Mucosa of rectum (tissue), 2 donors: Measurements from ENCODE around the gene GPRIN2.
"Not testable (repeated sequence)": the region's sequence is repeated elsewhere in the genome, so short reads cannot be mapped to it uniquely, and the experiment has no call there.

Experiments used
- H3K27ac ChIP-seq, 2 donors: one replicate each; pipeline ENCODE4 v1.7.0; 2013; ENCODE audit warnings: inconsistent platforms in 2 of 2, low read depth in 2 of 2, low read length in 2 of 2
- H3K27me3 ChIP-seq, 2 donors: one replicate each; pipeline ENCODE4 v1.7.0; 2013; ENCODE audit warnings: low read length in 2 of 2; ENCODE audit not compliant: control insufficient read depth in 2 of 2, insufficient read depth in 2 of 2
- H3K36me3 ChIP-seq, 2 donors: one replicate each; pipeline ENCODE4 v1.7.0; 2013; ENCODE audit warnings: low read length in 2 of 2; ENCODE audit not compliant: control insufficient read depth in 2 of 2, insufficient read depth in 2 of 2
- H3K4me1 ChIP-seq, 2 donors: one replicate each; pipeline ENCODE4 v1.7.0; 2013; ENCODE audit warnings: low read length in 2 of 2, mild to moderate bottlenecking in 1 of 2; ENCODE audit not compliant: control insufficient read depth in 2 of 2, insufficient read depth in 2 of 2
- H3K4me3 ChIP-seq, 2 donors: one replicate each; pipeline ENCODE4 v1.7.0; 2013; ENCODE audit warnings: low read length in 2 of 2
- H3K9ac ChIP-seq, 2 donors: one replicate each; pipeline ENCODE4 v1.7.0; 2013; ENCODE audit warnings: low read length in 2 of 2, low read depth in 1 of 2, mild to moderate bottlenecking in 1 of 2
- H3K9me3 ChIP-seq, 2 donors: one replicate each; pipeline ENCODE4 v1.7.0; 2013; ENCODE audit warnings: low read length in 2 of 2; ENCODE audit not compliant: control insufficient read depth in 2 of 2
- donor health status: healthy.
- donor health status: Normal muscosa, but diverticular disease.

GPRIN2 gene

DNA sequence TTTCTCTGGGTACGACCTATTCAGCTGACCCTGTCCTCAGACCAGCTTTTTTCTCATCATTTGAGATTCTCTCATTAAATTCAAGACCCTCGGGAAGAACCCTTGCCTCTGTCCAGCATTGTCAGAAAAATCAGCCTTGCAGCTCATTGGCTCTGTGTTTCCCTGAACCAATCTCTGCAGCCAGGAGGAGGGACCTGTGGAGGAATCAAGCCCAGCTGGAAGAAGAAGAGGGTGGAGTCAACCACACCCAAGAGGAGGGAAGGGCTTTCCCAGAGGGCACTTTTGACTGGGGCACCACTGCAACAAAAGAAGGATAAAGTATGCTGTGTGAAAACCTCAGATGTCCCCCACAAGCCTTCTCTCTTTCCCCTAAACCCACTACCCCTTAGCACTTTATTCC lies 14.2 kb upstream of the GPRIN2 start:
- H3K9ac ChIP-seq, H3K36me3 ChIP-seq, H3K4me1 ChIP-seq, H3K27me3 ChIP-seq, H3K9me3 ChIP-seq, H3K27ac ChIP-seq, H3K4me3 ChIP-seq: not testable (repeated sequence)

DNA sequence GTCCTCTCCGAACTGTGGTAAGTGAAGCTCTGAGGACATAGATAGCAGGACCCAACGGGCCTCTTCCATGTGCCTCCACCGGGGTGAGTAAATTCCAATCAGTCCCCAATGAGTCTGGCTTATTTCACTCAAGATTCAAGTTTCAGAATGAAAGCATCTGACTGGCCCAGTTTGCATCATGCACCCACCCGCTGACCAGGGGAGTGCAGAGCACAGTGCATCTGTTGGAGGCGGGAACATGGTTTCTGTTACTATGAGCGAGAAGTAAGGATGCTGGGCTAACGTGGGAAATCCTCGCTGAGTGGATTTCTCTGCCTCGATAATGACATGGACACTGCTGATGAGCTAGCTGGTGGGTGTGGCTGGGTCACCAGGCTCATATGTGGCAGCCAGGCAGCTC lies 10.7 kb upstream of the GPRIN2 start:
- H3K27ac ChIP-seq, H3K9ac ChIP-seq, H3K27me3 ChIP-seq, H3K36me3 ChIP-seq, H3K4me3 ChIP-seq, H3K4me1 ChIP-seq, H3K9me3 ChIP-seq: not testable (repeated sequence)

DNA sequence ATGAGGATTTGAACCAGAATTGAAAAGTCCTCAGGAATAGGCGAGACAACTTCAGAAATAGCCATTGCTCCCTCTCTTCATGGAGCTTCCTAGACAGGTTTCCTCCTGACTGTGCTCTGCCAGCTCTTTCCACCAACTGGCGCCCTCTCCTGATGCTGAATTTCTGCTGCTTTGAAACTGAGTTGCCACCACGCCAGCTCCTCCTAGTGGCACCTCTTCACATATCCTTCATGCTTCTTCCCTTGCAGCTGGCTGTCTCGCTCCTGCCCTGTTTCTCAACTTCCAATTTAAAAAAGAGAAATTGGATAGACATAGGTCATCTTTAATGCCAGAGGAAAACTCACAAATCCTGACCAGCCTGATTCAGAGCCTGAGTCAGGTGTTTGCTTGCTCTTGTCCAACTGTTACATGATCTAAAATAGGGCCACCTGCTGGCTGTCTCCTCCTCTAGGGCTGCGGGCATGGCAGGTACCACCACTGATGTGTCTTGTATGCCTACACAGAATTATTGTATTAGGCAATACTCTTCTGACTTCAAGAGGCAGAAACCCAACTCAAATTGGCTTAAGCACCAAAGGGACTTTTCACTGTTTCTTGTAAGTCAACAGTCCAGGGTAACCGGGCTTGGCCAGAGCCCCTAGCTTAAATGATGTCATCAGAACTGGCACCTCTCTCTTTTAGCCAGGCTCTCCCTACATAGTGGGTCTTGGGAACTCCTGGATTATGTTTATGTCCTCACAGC lies 9.3 kb upstream of the GPRIN2 start:
- H3K4me3 ChIP-seq, H3K36me3 ChIP-seq, H3K4me1 ChIP-seq, H3K9ac ChIP-seq, H3K27me3 ChIP-seq, H3K9me3 ChIP-seq, H3K27ac ChIP-seq: not testable (repeated sequence)

DNA sequence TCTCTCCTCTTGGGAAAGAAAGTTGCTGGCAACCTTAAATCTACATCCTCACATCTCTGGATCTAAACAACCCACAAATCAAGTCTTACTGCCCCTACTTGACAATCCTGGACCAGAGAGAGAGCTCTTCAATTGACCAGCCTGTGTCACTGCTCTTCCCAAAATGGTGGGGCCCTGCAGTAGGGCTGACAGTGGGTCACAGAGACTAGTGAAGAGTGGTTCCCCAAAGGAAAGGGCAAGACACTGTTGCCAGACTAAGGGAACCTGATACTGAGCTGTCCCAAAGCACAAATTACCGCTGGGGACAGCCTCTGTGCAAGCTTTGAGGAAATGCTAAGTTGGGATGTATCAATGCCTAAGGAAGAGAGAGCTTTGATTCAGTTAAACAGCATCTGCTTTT lies 4.5 kb upstream of the GPRIN2 start:
- Histone ChIP-seq H3K4me3 (no peak overlapping the region), H3K27me3 (peaks cover 0 to 2% of the 10 kb centered on the region in 2 donors), H3K9me3 (no peaks in the 10 kb centered on the region), H3K4me1 (peaks cover 0 to 9% of the 10 kb centered on the region in 2 donors), H3K9ac (no peak overlapping the region), H3K36me3 (no peaks in the 10 kb centered on the region), H3K27ac (no peak overlapping the region)

DNA sequence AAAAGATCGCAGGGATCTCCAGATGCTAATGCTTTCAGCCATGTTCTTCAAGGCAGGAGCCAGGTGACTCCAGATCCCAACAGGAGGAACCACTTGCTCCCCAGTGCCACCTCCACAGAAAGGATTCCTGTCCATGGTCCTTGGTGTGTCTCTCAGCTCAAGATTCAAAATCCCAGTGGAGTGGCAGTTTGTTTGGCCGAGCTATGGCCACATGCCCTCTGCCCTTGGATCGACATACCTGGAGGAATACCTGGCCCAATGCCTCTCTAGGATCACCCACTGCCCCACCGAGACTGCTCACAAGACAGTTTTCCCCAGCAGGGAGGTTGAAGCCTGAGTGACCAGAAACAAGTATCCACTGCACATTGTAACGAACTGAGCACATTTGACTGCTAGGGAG lies 3.9 kb upstream of the GPRIN2 start:
- H3K4me1 ChIP-seq: peaks cover 0 to 11% of the 10 kb centered on the region in 2 donors
- no peaks in the 10 kb centered on the region for H3K9me3 ChIP-seq
- no peak overlapping the region for H3K4me3 ChIP-seq
- H3K36me3 ChIP-seq: no peaks in the 10 kb centered on the region
- H3K27me3 ChIP-seq: peaks cover 0 to 2% of the 10 kb centered on the region in 2 donors
- H3K9ac ChIP-seq: no peak overlapping the region
- H3K27ac ChIP-seq: no peak overlapping the region

DNA sequence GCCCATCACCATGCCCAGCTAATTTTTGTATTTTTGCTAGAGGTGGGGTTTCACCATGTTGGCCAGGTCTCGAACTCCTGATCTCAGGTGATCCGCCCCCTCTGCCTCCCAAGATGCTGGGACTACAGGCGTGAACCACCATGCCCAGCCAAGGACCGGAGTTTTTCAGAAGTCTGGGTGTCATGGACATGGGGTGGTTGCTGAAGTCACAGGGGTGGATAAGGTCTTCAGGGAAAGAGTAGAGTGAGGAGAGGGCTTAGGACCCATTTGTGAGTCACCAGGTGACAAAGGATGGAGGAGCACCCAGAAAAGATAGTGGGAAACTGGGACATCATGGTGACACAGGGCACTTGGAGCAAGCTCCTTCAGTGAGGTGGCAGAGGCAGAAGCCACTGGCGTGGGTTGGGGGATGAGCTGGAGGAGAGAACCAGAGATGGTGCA lies 2.8 kb upstream of the GPRIN2 start:
- no peak overlapping the region for H3K27ac ChIP-seq
- H3K4me1 ChIP-seq: peaks cover 0 to 14% of the 10 kb centered on the region in 2 donors
- H3K27me3 ChIP-seq: peaks cover 0 to 2% of the 10 kb centered on the region in 2 donors
- H3K36me3 ChIP-seq: no peaks in the 10 kb centered on the region
- no peak overlapping the region for H3K9ac ChIP-seq
- H3K9me3 ChIP-seq: no peaks in the 10 kb centered on the region
- H3K4me3 ChIP-seq: no peak overlapping the region

DNA sequence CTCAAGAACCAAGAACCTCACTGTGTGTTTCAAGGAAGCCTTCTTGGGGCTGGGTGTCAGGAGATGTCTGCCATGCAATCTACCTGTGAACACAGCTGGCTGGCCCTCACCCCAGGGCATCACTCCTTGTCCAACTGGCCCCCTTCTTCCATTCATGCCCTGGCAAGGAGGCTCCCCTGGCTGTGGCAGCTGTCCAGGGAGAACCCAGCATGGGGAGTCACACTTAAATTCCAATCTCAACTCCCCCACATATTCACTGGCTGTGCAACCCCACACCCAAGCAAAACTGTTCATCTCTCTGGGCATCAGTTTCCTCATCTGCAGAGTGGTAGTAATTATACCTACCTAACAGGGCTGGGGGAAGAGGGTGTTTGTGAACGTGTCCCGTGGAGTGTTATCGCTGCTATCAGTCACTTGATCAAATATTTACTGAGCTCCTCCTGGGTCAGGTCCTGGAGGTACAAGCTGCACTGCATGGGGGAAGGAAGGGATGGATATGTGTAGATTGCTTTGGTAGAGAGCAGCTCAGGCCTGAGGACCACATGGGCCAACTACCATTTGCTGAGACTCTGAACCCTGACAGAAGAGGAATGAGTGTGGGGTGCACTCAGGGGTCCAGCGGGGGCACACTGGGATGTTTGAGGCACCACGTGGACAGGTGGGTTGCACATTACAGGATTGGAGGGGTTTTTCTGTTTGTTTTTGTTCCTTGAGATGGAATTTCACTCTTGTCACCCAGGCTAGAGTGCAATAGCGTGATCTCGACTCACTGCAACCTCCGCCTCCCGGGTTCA lies 2.1 kb upstream of the GPRIN2 start:
- Histone ChIP-seq H3K27me3 (peaks cover 0 to 2% of the 10 kb centered on the region in 2 donors), H3K9me3 (no peaks in the 10 kb centered on the region), H3K9ac (no peak overlapping the region), H3K4me3 (no peak overlapping the region), H3K36me3 (no peaks in the 10 kb centered on the region), H3K27ac (peak overlapping the region in 1 of 2 donors; percentile 18), H3K4me1 (peaks cover 0 to 17% of the 10 kb centered on the region in 2 donors)

DNA sequence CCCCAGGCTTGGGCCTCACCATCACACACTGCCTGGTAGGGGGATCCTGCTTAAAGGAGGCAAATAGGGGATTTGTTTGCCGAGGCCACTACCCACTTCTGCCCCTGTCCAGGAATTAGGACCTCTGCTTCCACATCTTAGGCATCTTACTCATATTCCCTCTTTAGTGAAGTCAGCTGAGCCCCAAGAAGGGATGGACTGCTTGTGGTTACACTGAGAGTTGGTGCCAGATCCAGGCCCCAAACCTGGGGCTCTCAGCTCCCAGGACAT lies 1.6 kb upstream of the GPRIN2 start:
- Histone ChIP-seq H3K9ac (no peak overlapping the region), H3K9me3 (no peaks in the 10 kb centered on the region), H3K27ac (peak overlapping the region in 1 of 2 donors; percentile 18), H3K4me1 (peaks cover 0 to 22% of the 10 kb centered on the region in 2 donors), H3K4me3 (no peak overlapping the region), H3K27me3 (peaks cover 0 to 2% of the 10 kb centered on the region in 2 donors), H3K36me3 (no peaks in the 10 kb centered on the region)

DNA sequence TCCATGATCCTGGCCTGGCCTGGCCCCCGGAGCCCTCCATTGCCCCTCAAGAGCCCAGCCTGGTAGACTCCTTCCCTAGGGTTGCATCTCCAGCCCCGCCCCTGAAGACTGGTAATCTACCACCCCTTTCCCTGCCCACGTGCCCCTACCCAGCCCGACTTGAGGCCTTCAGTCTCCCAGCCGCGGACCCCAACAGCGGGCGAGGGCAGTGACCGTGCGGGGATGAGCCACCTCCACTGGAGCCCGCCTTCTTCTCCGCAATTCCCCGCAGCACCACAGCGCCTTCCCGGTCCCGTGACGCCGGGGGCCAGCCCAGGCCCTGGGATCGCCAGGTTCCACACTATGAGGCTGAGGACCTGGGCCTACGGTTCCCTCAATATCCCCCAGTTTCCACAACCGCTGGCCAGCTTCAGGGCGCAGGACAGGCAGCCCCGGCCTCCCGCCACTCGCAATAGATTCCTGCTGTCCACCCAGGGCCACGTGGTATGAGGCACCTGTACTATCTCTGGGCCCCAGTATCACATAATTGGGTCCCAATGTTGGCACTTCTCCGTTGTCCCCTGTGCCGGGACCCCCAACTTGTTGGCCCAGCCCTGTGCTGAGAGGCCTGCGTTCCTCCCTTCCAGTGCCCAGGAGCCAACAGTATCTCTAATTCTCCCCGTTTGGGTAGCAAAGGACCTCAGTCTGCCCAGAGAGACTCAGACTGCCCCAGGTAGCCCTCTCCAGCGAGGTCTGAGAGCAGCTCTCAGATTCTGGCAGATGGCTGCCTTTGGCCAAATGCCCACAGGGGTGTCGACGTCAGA lies 1.1 kb upstream of the GPRIN2 start:
- no peak overlapping the region for H3K9ac ChIP-seq
- no peaks in the 10 kb centered on the region for H3K36me3 ChIP-seq
- H3K9me3 ChIP-seq: no peaks in the 10 kb centered on the region
- H3K4me3 ChIP-seq: no peak overlapping the region
- no peak overlapping the region for H3K27ac ChIP-seq
- peaks cover 0 to 2% of the 10 kb centered on the region in 2 donors for H3K27me3 ChIP-seq
- peaks cover 0 to 27% of the 10 kb centered on the region in 2 donors for H3K4me1 ChIP-seq
